Progenitor cell of endocrine pancreas (in vitro differentiated cells): ENCODE results near the gene PAMR1. TPM values are rescaled to one million over a fixed set of nuclear protein-coding genes. Genes with fewer than 3 reads are reported as not detected.

ENCODE experiments used
- DNase-seq: peaks from one replicate; pipeline ENCODE4 v3.0.0; 2021; ENCODE audit warnings: low spot score; ENCODE audit not compliant: unreplicated experiment
- H3K27ac Mint-ChIP-seq: 2 replicates; pipeline ENCODE4 v1.8.0; 2021; ENCODE audit warnings: mild to moderate bottlenecking, moderate library complexity, mixed read lengths
- H3K27me3 Mint-ChIP-seq: 2 replicates; pipeline ENCODE4 v1.8.0; 2021; ENCODE audit warnings: mixed read lengths
- H3K36me3 Mint-ChIP-seq: 2 replicates; pipeline ENCODE4 v1.8.0; 2022; ENCODE audit warnings: mixed read lengths; ENCODE audit not compliant: insufficient read depth
- H3K4me1 Mint-ChIP-seq: 2 replicates; pipeline ENCODE4 v1.8.0; 2021; ENCODE audit warnings: low read depth, mixed read lengths
- H3K4me3 Mint-ChIP-seq: 2 replicates; pipeline ENCODE4 v1.8.0; 2021; ENCODE audit warnings: low read depth, mild to moderate bottlenecking, moderate library complexity, mixed read lengths
- H3K9me3 Mint-ChIP-seq: 2 replicates; pipeline ENCODE4 v1.8.0; 2021; ENCODE audit warnings: low read depth, mixed read lengths
- CTCF ChIP-seq: fragments of 200-600 bp; sonication (generic); IDR thresholded peaks from one replicate; pipeline ENCODE4 v1.5.0; 2021; ENCODE audit warnings: antibody characterized with exemption, mild to moderate bottlenecking; ENCODE audit not compliant: unreplicated experiment
- total RNA-seq: library from RNA; stranded (reverse); gene quantifications from 2 replicates; pipeline ENCODE4 v1.2.1, GENCODE V29; 2021

Gene PAMR1
- total RNA-seq, 1 donor from 2014 or later: 0.38 TPM

- peaks cover 16% of the 10 kb centered on the region for H3K27me3 Mint-ChIP-seq
- H3K4me1 Mint-ChIP-seq: no peaks in the 10 kb centered on the region
- peaks cover 9% of the 10 kb centered on the region for H3K9me3 Mint-ChIP-seq
- H3K27ac Mint-ChIP-seq: no peak overlapping the region
- TF ChIP-seq CTCF: no peak
- peaks cover 2% of the 10 kb centered on the region for H3K36me3 Mint-ChIP-seq
- DNase-seq: no peak
- no peak overlapping the region for H3K4me3 Mint-ChIP-seq
These were observed 37.3 kb downstream of the PAMR1 start for GRCh38 chr11:35488117-35488516.

- peak; percentile 56 for TF ChIP-seq CTCF
- no peak overlapping the region for H3K4me3 Mint-ChIP-seq
- DNase-seq: peak; percentile 23
These were observed 37.8 kb downstream of the PAMR1 start for GRCh38 chr11:35487532-35488078.

GRCh38 chr11:35486934-35487333, 38.5 kb downstream of the PAMR1 start:
- Mint-ChIP-seq H3K4me3 (no peak overlapping the region), H3K9me3 (peaks cover 20% of the 10 kb centered on the region), H3K27ac (no peak overlapping the region), H3K36me3 (peaks cover 2% of the 10 kb centered on the region), H3K4me1 (no peaks in the 10 kb centered on the region), H3K27me3 (peaks cover 14% of the 10 kb centered on the region)
- no peak for TF ChIP-seq CTCF
- no peak for DNase-seq

More at GRCh38 chr11:35487532-35488078, 37.8 kb downstream of the PAMR1 start:
- peaks cover 15% of the 10 kb centered on the region for H3K9me3 Mint-ChIP-seq
- H3K27ac Mint-ChIP-seq: no peak overlapping the region
- no peaks in the 10 kb centered on the region for H3K4me1 Mint-ChIP-seq
- peaks cover 2% of the 10 kb centered on the region for H3K36me3 Mint-ChIP-seq
- H3K27me3 Mint-ChIP-seq: peaks cover 14% of the 10 kb centered on the region

- TF ChIP-seq CTCF: no peak
- Mint-ChIP-seq H3K9me3 (peaks cover 20% of the 10 kb centered on the region), H3K36me3 (peaks cover 2% of the 10 kb centered on the region), H3K27ac (no peak overlapping the region), H3K27me3 (peaks cover 14% of the 10 kb centered on the region), H3K4me3 (no peak overlapping the region), H3K4me1 (no peaks in the 10 kb centered on the region)
- DNase-seq: no peak
These were observed 39.0 kb downstream of the PAMR1 start for GRCh38 chr11:35486446-35486845.

- H3K4me3 Mint-ChIP-seq: no peak overlapping the region
- TF ChIP-seq CTCF: peak; percentile 89
- H3K27ac Mint-ChIP-seq: no peak overlapping the region
- H3K9me3 Mint-ChIP-seq: peaks cover 20% of the 10 kb centered on the region
- H3K27me3 Mint-ChIP-seq: peaks cover 14% of the 10 kb centered on the region
- DNase-seq: peak; percentile 74
- peaks cover 2% of the 10 kb centered on the region for H3K36me3 Mint-ChIP-seq
- H3K4me1 Mint-ChIP-seq: no peaks in the 10 kb centered on the region
These were observed 39.6 kb downstream of the PAMR1 start for GRCh38 chr11:35485656-35486322.
